NCI-H2107 treated with DMSO at 0.1 percent for 48 hours (cell line): ENCODE data around the gene CHCHD6.

Source experiments
- DNase-seq: peaks from one replicate; lab custom pipeline; 2025; ENCODE audit not compliant: unreplicated experiment; lab: John Stamatoyannopoulos, UW

Gene CHCHD6

DNA sequence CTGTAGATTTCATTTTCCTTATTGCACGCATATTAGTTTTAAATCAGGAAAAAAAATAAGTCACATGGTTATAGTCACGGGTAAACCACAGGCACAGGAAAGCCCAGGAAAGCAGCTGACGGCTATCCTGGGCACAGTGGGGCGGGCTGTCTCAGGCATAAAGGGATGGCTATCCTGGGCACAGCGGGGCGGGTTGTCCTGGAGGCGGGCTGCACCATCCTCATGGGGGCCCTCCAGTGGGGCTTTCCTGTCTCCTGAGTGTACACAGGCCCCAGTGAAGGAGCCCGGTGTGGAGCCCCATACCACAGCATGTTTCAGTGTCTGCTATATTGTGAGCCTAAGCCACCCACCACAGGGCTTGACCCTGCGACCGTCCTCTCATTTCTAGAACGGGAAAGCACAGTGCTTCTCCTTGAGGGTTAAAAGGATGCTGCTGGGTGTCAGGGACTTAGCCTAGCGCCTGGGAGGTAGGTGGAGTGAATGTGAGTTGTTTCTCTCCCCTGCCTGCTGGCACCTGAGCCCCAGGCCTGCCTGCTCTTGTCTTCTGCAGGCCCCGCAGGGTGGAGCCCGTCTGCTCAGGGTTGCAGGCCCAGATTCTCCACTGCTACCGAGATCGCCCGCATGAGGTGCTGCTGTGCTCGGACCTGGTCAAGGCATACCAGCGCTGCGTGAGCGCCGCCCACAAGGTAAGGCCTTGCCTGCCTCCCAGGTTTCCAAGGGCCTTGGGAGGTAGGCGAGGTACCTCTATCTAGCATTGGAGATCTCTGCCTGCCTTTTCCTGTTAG, 253.0 kb downstream of the CHCHD6 start:
- no peak for DNase-seq

DNA sequence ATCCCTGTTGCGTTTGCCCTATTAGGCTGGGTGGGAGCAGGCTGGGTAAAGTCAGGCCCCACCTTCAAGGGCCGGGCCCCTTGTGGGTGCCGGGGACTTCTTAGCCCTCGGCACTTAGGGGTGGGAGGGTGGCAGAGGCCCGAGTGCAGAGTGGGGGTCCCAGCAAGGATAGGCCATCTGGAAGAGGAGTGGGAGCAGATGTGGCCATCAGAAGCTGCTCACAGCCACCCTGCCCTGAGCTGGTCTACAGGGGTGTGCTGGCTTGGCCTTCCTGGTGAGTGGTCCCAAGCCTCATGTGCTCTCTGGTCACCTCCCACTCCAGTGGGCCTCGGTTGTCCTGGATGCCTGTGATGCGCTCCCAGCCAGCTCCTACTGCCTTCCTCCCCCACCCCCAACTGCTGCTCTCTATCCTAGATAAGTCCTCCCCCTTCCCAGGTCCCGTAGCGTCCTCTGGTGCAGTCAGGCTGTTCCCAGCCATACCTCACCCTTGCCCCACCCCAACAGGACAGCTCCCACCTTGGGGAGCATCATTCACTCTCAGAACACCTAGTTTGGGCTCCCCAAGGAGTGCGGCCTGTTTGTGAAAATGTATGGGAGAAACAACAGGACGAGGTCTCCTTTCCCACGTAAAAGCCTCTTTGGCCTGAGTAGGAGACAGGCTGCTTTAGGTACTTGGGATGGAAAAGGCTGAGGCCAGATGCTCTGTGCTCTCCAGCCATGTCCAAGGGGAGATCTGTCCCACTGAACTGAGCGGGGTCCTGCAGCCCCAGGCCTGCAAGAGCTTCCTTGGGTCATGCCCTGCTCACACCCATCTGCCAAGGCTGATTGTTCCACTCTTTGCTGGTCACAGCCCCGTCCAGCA, 254.0 kb downstream of the CHCHD6 start:
- no peak for DNase-seq

DNA sequence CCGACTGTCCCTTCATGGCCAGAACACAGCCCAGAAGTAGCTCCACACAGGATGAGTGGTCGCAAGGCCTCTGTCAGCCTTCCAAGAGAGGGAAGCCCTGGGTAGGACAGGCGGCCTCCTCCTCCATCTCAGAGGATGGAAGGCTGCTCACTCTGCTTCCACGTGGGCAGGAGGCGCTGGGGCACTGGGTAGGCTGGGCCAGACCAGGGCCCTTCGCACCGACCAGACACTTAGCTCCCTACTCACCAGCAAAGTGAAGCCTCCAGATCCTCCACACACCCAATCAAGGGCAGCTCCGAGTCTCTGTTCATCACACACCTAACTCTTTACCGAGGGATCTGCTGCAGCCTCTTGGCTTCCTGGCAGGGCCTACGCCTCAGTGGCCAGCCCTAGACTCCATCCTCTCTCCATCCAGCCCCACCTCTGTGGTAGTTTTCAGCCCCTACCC, 254.6 kb downstream of the CHCHD6 start:
- no peak for DNase-seq

- no peak for DNase-seq
Measured at GRCh38 chr3:126959136-126959920, 255.3 kb downstream of the CHCHD6 start.

- DNase-seq = no peak
Measured at GRCh38 chr3:126959921-126960603, 256.0 kb downstream of the CHCHD6 start.

DNA sequence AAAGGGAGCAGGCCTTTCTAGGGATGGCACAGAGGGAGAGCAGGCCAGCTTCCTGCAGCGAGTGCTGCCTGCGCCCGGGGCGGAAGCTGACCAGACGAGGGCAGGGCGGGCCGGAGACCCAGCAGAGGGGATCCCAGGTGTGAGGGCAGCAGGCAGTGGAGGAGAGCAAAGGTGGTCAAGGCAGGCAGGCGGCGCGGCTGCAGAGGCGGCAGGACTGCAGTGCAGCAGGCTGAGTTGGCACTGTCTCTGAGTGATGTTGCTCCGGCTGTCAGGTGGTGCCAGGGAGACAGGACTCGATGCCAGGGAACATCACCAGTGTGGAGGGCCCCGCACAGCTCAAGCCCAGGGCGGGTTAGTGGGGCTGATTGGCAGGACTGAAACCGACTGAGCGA, 256.6 kb downstream of the CHCHD6 start:
- no peak for DNase-seq

DNA sequence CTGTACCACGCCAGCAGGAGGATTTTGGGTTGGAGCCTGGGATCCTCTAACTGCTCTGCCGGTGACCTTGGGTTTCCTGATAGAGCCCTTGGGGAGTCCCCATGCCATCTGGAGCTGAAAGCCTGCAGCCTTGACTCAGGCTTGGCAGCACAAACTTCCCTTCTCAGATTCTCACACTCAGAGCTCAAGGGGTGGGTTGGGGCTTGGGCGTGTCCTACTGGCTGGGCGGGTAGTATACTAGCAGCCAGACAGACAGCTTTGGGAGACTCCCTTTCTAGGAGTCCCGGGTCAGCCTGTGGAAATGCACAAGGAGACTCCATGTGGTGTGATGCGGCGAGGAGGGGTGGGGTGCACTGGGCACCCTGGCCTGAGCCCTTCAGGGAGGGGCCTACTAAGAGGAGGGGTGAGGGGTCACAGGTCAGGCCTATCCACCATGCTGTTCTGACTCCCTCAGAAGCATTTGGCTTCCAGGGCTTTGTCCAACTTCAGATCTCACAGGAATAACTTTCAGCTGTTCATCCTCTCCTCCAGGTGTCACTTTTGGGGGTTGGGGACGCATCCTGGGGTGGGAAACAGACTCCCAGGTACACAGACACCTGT, 257.3 kb downstream of the CHCHD6 start:
- no peak for DNase-seq

- DNase-seq = no peak
Measured at GRCh38 chr3:126961791-126962461, 257.9 kb downstream of the CHCHD6 start.

DNA sequence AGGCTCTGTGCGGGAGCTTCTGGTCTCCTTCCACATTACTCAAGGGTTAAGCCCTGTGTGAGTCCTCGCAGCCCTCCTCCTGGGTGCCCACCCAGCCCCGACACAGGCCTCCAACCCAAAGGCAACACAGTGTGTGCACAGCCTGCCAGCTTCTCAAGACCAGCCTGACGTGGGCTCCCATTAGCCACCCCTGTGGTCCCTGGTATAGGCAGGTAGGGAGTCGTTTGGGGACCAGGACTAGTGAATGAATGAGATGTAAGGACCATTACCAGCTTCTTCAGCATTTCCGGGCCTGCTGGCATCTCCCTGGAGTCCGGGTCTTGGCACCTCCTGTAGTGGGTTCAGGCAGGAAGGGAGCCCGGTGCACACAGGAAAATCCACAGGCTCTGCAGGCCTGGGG, 258.7 kb downstream of the CHCHD6 start:
- DNase-seq = no peak

GRCh38 chr3:126963261-126964190, 259.5 kb downstream of the CHCHD6 start:
- DNase-seq = no peak

GRCh38 chr3:126964261-126964660, 260.2 kb downstream of the CHCHD6 start:
- no peak for DNase-seq

DNA sequence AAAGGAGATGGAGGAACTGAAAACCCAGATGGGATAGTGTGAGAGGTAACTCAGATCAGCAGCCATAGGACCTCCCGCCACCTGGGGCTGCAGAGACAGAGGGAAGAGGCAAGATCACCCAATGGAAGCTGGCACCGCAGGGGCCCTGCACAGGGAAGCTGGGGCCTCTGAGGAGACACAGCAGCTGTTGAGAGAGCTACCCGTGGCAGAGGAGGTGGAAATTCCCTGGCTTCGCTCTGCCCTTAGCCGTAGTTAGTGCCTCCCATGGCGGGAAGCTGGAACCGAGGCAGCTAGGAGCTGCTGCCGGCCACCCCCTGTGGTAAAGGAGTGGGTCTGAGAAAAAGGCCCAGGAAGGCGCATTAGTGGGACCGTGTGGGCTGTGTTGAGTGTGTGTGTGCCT, 260.9 kb downstream of the CHCHD6 start:
- no peak for DNase-seq

- DNase-seq = no peak
Measured at GRCh38 chr3:126965526-126966080, 261.6 kb downstream of the CHCHD6 start.

DNA sequence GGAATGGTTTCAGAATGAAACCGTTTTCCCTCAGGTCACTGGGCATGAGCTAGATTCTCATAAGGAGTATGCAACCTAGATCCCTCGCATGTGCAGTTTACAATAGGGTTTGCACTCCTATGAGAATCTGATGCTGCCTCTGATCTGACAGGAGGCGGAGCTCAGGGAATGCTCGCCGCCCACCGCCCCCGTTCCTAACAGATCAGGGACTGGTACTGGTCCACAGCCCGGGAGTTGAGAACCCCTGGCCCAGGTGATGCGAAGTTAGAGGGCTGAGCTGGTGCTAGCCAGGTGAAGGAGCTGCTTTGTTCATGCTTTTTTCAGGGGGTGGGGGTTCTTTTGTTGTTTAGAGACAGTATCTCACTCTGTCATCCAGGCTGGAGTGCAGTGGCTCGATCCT, 263.3 kb downstream of the CHCHD6 start:
- no peak for DNase-seq

GRCh38 chr3:126968391-126969390, 264.7 kb downstream of the CHCHD6 start:
- DNase-seq = no peak

GRCh38 chr3:126969586-126969985, 265.5 kb downstream of the CHCHD6 start:
- DNase-seq = no peak

- DNase-seq = no peak
Measured at GRCh38 chr3:126970101-126970500, 266.1 kb downstream of the CHCHD6 start.
